Sciatic nerve (tissue), 2 donors: ENCODE results near the gene PDE9A. TPM values are rescaled to one million over a fixed set of nuclear protein-coding genes. Genes with fewer than 3 reads are reported as not detected.
"Not testable (repeated sequence)": the region's sequence is repeated elsewhere in the genome, so short reads cannot be mapped to it uniquely, and the experiment has no call there.

Experiments used
- ATAC-seq: fragments of 200-7000 bp; cut with Tn5 transposase; one replicate; pipeline ENCODE4 v1.9.1; 2020; ENCODE audit warnings: mild to moderate bottlenecking, moderate library complexity
- DNase-seq: peaks from one replicate; pipeline ENCODE4 v3.0.0-alpha.2; 2020; ENCODE audit warnings: low spot score
- intact Hi-C: fragments of 100-400 bp; cut with DNase I; formaldehyde crosslinking; loops from one replicate; pipeline ENCODE4 v1.14.2; 2022
- total RNA-seq: library from RNA; stranded (reverse); fragmentation: NEBNext Ultra II Directional; extraction: Animal tissue kit (Norgen Biotek cat#: 25700); gene quantifications from one replicate; pipeline ENCODE4 v1.2.1, GENCODE V29; 2021
- donor health status: DM: no; HTN: no; CAD: no.
- donor health status: DM: no; HTN: no; CAD: no.

The PDE9A gene
- total RNA-seq, 1 donor from 2014 or later: 32.6 TPM

DNA sequence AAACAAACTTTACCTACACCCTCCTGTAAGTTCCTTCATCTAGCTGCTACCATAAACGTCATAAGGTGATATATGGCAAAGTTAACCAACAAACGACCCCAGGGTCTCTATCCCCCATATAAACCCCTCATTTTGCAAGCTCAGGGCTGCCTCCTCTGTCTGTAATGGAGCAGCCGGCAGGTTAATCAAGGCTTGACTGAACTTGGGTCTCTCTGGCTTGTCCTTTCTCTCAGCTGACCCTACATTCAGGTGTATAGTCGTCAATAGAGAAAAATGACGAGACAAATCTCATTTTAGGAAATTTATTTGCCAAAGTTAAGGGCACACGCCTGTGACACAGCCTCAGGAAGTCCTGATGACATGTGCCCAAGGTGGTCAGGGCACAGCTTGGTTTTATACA lies 158.5 kb downstream of the PDE9A start:
- ATAC-seq: no peak
- no peak for DNase-seq
- intact Hi-C loops: no loop called here

DNA sequence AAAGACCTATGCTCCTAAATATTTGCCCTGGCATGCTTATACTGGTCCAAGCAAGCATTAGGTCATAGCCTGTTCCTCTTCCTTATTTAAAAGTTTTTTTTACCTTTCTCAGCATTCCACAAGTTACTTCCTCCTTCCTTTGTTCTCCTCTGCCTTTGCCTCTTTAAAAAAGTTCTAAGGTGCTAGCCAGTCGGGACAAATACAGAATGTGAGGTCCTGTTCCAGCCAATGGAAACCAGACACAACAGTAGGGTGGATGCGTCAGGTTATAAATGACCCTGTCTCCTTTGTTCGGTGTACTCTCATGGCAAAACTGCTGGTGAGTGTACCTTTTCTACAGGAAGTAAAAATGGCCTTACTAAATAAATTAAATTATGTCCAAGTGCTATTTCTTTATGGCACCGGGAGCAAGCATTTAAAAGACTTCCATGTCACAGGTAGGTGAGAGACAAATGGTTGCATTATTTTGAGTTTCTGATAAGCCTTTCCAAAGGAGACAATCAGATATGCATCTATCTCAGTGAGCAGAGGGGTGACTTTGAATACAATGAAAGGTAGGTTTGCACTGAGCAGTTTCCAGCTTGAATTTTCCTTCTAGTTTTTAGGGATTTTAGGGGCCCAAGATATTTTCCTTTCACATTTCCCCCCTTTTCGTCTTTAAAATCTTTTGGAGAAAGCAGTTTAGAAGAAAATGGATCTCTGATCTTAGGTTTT lies 159.3 kb downstream of the PDE9A start:
- DNase-seq, intact Hi-C loops, ATAC-seq: not testable (repeated sequence)

DNA sequence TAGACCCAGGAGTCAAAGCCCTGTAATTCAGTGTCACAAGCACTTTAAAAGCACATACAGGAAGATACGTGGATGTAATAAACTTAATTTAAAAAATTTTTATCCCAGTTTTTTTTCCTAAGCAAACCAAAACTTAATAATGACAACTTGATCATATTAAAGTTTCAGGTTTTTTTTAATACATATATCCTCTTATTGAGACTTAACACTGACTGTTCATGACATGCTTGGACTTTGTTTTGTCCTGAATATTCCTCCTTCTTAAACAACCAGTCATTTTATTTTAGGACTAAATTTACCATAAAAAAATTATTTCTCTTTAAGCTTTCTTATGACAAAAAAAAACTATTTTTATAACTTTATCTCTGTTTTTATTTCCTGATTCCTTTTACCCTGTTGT lies 161.8 kb downstream of the PDE9A start:
- intact Hi-C loops: loop anchor here (5.0 kb wide), 1 partner anchor 223 kb away; no protein-coding TSS in a partner anchor
- ATAC-seq (no peak), DNase-seq (no peak)

DNA sequence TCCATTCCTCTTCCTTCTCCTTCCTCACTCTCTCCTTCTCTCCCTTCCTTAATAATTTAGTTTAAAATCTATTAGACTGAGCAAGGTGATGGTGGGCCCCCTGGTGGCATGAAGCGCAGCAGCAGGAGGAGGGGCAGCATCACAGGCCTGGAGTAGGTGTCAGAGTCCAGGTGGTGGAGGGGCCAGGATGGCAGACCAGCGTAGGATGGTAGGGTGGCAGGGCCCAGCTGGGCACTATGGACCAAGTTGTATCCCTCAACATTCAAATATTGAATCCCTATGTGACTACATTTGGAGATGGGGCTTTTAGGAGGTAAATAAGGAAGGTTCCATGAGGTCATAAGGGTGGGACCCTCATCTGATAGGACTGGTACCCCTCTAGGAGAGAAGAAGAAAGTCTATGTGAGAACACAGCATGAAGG lies 164.9 kb downstream of the PDE9A start:
- peak; percentile 83 for ATAC-seq
- intact Hi-C loops: loop anchor here (5.0 kb wide), 1 partner anchor 226 kb away; no protein-coding TSS in a partner anchor
- peak; percentile 79 for DNase-seq

DNA sequence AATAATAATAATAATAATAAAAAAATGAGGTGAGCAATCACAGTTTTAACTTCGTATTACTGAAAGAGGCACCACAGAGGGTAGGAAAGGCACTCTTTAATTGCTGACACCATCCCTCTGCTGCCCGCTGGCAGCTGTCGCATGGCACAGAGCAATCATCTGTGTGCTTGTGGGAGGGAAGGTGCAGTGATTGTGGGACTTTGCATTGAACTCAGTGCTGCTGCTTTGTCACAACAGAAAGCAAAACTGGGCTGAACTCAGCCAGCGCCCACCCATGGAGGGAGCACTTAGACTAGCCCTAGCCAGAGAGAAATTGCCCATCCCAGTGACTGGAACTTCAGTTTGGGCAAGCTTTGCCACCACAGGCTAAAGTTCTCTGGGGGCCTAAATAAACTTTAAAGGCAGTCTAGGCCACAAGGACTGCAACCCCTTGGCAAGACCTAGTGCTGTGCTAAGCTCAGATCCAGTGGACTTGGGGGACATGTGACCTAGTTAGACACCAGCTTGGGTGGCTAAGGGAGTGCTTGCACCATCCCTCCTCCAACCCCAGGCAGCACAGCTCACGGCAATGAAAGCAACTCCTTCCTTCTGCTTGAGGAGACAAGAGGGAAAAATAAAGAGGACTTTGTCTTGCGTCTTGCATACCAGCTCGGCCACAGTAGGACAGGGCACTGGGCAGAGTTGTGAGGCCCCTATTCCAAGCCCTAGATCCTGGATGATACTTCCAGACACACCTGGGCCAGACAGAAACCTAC lies 166.6 kb downstream of the PDE9A start:
- DNase-seq: no peak
- no peak for ATAC-seq
- intact Hi-C loops: loop anchor here (5.0 to 10.0 kb wide), 4 partner anchors 55 to 1945 kb away; no protein-coding TSS in a partner anchor

DNA sequence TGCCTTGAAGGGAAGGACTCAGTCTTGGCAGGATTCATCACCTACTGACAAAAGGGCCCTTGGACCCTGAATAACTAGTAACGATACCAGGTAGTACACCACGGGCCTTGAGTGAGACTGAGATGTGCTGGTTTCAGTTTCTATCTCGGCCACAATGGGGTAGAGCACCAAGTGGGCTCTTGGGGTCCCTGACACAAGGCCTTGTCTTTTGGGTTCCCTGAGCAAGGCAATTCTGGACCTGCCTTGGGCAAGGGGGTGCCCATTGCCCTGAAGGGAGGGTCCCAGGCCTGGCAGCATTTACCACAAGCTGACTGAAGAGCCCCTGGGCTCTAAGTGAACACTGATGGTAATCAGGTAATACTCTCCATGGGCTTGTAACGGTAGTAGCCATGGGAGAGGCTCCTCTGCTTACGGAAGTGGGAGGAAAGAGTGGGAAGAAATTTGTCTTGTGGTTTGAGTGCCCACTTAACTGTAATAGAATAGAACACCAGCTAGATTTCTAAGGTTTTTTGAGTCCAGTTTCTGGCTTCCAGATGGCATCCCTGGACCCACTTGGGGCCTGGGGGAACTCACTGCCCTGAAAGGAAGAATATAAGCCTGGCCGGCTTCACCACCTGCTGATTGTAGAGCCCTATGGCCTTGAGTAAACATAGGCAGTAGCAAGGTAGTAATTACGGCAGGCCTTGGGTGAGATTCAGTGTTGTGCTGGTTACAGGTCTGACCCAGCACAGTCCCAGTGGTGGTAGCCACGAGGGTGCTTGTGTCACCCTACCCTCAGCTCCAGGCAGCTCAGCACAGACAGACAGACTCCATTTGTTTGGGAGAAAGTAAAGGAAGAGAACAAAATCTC lies 167.4 kb downstream of the PDE9A start:
- ATAC-seq: no peak
- no peak for DNase-seq
- intact Hi-C loops: loop anchor here (10.0 kb wide), 3 partner anchors 56 to 1946 kb away; no protein-coding TSS in a partner anchor

Other genes with a start within 250 kb of the PDE9A start
- 0.71 TPM for gene UBASH3A, start 249.7 kb upstream of the PDE9A start, total RNA-seq
- 0.58 TPM for gene RSPH1, start 157.4 kb upstream of the PDE9A start, total RNA-seq
- gene SLC37A1, start 139.8 kb upstream of the PDE9A start, total RNA-seq: 7.4 TPM
- gene WDR4, start 225.9 kb downstream of the PDE9A start, total RNA-seq: 13.0 TPM
- gene NDUFV3, start 239.7 kb downstream of the PDE9A start, total RNA-seq: 43.8 TPM